NCI-H187 treated with DMSO at 0.1 percent for 48 hours (cell line): ENCODE measurements around the gene ORAI1.
"Not testable (repeated sequence)": the region's sequence is repeated elsewhere in the genome, so short reads cannot be mapped to it uniquely, and the experiment has no call there.

Source experiments
- DNase-seq: peaks from one replicate; lab custom pipeline; 2025; lab: John Stamatoyannopoulos, UW

Gene ORAI1

GRCh38 chr12:121603581-121603980 is 22.7 kb upstream of the ORAI1 start:
- no peak for DNase-seq

- no peak for DNase-seq
These were observed 18.0 kb upstream of the ORAI1 start for GRCh38 chr12:121608301-121608700.

GRCh38 chr12:121610239-121611149 is 15.8 kb upstream of the ORAI1 start:
- DNase-seq, result no peak

DNA sequence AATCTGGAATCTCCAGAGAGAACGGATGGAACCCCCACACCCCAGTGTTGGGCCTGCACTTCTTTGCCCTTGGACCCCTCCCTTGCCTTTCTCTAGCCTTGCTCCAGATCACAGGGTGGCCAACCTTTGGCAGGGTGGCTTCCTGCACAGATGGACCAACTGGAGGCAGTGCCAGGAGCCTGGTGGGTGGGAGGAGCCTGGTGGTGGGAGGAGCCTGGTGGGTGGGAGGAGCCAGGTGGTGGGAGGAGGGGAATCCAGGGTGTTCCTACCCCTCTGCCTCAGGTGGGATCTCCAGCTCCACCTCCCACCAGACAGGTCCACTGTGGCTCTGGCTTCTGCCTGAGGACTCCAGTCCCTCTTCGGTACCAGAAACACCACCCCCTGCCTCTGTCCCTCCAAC is 15.0 kb upstream of the ORAI1 start:
- DNase-seq, result no peak

DNA sequence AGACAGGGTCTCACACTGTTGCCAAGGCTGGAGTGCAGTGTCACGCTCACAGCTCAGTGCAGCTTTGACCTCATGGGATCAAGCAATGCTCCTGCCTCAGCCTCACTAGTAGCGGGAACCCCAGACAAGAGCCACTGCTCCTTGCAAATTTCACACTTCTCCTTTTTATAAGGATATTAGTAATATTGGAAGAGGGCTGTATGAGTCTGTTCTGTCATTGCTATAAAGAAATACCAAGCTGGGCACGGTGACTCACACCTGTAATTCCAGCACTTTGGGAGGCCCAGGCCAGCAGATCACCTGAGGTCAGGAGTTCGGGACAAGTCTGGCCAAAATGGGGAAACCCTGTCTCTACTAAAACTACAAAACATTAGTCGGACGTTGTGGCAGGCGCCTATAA is 12.9 kb upstream of the ORAI1 start:
- DNase-seq, result no peak

- DNase-seq, result no peak
These were observed 11.4 kb upstream of the ORAI1 start for GRCh38 chr12:121614872-121615467.

- no peak for DNase-seq
These were observed 7.6 kb upstream of the ORAI1 start for GRCh38 chr12:121618659-121619233.

GRCh38 chr12:121620333-121620891 is 5.9 kb upstream of the ORAI1 start:
- DNase-seq, result no peak

DNA sequence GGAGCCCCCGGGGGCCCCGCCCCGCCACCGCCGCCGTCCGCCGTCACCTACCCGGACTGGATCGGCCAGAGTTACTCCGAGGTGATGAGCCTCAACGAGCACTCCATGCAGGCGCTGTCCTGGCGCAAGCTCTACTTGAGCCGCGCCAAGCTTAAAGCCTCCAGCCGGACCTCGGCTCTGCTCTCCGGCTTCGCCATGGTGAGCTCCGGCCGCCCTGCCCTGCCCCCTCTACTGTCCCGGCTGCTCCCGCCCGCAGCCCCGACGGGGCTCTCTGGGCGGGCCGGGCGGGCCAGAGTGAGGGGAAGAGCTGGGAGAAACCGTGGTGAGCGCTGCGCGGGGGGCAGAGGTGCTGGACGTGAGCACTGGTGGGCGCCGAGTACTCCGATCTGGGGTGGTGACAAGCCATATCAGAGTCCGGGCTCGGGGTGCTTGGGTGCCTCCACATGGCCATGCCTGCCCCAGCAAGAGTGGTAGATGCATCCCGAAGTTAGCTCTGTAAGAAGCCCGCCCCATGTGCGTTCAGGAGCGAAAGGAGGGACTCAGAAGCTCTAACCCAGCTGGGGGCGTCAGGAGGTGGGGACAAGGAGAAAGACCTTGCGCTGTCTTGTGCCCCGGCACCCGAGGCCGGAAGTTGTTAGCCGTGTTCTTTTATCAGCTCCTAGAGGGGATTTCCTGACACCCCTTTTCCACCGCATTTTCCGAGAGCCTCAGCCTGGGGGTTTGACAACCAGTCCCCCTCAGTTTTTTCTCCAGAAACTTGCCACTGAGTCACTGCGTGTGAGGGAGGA is 717 bp downstream of the ORAI1 start:
- no peak for DNase-seq

DNA sequence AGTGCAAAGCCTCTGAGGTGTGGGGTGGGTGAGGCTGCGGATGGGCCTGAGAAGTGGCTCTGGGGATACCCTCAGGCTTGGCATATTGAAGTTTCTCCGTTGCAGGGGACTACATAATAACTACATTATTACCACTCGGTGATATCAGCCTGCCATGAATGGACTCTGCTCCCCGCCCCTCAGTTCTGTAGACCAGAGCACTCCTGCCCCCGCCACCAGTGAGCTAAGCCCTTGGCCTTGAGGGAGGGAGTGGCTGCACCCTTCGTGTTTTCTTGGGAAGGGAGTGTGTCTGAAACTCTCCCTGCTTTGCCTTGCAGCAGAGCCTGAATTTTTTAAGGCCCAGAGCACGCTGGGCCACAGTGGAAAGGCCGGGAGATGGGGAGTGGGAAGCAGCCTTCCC is 1.7 kb downstream of the ORAI1 start:
- DNase-seq, result no peak

DNA sequence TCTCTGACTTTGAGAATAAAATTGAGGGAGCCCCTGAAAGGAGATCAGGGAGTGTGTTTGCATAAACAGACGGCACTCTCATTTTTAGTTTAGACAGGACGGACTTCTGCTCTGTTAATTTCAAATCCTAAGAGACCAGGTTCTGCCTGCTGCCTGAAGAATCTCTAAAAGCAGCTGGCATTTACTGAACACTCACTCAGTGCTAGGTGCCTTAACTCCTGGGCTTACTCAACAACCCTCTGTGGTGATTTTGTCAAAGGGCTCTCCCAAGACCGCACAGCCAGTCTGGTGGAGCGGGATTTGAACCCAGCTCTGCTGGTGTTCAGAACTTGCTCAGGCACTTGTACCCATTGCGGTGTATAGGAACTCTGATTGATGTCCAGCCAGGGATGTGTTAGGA is 2.2 kb downstream of the ORAI1 start:
- no peak for DNase-seq

DNA sequence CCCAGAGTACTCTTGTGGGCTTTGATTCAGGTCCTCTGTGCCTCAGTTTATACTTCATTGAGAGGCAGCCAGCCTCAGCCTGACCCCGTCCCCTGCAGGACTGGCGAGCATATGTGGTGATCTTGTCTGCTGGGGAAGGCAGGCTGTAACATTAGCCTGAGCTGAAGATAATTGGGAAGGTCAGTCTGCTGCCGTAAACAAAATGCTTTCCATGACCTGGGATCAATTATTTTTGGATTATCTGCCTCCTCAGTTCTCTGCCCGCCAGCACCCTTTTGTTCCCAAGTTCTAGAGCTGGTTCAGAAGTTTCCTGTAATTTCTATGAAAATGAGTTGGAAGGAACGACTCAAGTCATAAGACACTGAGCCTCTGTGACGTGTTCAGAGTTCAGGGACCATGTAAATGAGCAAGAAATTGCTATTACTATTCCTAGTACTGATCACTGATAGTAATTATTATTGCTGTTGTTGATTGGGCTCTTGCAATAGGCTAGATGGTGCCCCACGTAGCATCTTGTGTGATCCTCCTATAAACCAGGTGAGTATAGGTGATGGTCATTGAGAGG is 4.5 kb downstream of the ORAI1 start:
- DNase-seq, result no peak

- DNase-seq, result no peak
These were observed 6.0 kb downstream of the ORAI1 start for GRCh38 chr12:121632069-121632970.

DNA sequence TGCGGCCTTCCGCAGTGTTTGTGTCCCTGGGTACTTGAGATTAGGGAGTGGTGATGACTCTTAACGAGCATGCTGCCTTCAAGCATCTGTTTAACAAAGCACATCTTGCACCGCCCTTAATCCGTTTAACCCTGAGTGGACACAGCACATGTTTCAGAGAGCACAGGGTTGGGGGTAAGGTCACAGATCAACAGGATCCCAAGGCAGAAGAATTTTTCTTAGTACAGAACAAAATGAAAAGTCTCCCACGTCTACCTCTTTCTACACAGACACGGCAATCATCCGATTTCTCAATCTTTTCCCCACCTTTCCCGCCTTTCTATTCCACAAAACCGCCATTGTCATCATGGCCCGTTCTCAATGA is 7.5 kb downstream of the ORAI1 start:
- not testable (repeated sequence) for DNase-seq

DNA sequence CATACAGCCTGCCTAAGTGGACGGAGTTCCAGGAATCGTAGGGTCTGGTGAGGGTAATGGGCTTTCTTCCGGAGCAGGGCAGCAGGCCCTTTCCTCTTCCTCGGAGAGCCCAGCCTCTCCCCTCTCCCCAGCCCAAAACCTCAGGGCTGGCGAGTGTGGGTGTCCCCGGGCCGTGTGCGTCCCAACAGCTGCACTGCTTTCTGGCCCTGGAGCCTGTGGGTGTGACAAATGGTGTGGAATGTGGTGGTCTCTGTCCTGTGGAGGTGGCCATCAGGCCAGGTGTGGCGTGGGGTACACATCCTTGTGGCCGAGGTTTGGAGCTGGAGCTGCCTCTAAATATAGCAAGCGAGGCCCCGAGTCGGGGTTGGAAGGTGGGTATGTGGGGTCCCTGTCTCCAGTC is 8.5 kb downstream of the ORAI1 start:
- DNase-seq, result no peak

GRCh38 chr12:121637231-121637914 is 11.0 kb downstream of the ORAI1 start:
- DNase-seq, result no peak

GRCh38 chr12:121638298-121639202 is 12.2 kb downstream of the ORAI1 start:
- DNase-seq, result no peak

GRCh38 chr12:121641343-121641630 is 15.0 kb downstream of the ORAI1 start:
- DNase-seq, result no peak

GRCh38 chr12:121648458-121649028 is 22.2 kb downstream of the ORAI1 start:
- peak; percentile 24 for DNase-seq
